Measurements from ENCODE around the gene CEP128. TPM values are rescaled to one million over a fixed set of nuclear protein-coding genes. Genes with fewer than 3 reads are reported as not detected.

CEP128 gene
- total RNA-seq, 4 donors from 2014 or later = 7.4 to 30.4 (median 11.7) TPM

DNA sequence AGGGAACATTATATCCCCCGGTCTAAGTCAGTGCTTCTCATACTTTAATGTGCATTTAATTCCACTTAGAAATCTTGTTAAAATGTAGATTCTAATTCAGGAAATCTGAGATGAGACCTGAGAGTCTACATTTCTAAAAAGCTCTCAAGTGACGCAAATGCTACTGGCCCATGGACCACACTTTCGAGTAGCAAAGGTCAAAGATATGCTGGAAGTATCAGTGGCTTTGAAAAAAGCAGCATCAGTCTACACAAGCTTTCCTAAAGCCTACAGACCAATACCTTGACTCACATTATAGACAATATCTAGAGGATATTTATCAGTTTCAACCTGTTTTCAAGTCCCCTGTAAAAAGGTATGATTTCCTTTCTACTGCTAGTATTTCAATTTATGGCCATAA, 248.6 kb downstream of the CEP128 start:
- no peak for DNase-seq (ENCODE audit: low spot score in 2 of 2)
- H3K4me3 ChIP-seq = no peak overlapping the region
- H3K4me1 ChIP-seq = no peaks in the 10 kb centered on the region
- H3K36me3 ChIP-seq = no peaks in the 10 kb centered on the region
- 91% methylated on average over 3 of the region's 3 CpGs for WGBS
- no peaks in the 10 kb centered on the region for H3K9me3 ChIP-seq
- H3K27ac ChIP-seq = no peak overlapping the region
- no peaks in the 10 kb centered on the region for H3K27me3 ChIP-seq
- TF ChIP-seq EP300 (IDR thresholded peaks at IDR 0.05) = no peak
- no peak for TF ChIP-seq CTCF (IDR thresholded peaks at IDR 0.05)
- no peak for TF ChIP-seq POLR2AphosphoS5 (IDR thresholded peaks at IDR 0.05)
- no peak for TF ChIP-seq POLR2A (IDR thresholded peaks at IDR 0.05)

DNA sequence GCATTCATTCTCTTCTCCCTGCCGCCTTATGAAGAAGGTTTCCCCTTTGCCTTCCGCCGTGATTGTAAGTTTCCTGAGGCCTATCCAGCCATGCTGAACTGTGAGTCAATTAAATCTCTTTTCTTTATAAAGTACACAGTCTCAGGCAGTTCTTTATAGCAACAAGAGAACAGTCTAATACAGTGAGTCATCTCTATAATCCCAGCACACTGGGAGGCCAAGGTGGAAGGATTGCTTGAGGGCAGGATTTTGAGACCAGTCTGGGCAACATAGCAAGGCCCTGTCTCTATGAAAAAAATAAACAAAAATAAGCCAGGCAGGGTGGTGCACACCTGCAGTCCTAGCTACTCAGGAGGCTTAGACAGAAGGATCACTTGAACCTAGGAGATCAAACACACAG, 259.9 kb downstream of the CEP128 start:
- Histone ChIP-seq H3K9me3 (peaks cover 34% of the 10 kb centered on the region), H3K36me3 (no peaks in the 10 kb centered on the region), H3K27ac (no peak overlapping the region), H3K4me3 (no peak overlapping the region), H3K27me3 (no peaks in the 10 kb centered on the region), H3K4me1 (no peaks in the 10 kb centered on the region)
- no peak for DNase-seq (ENCODE audit: low spot score in 2 of 2)
- 97% methylated on average over 3 of the region's 3 CpGs for WGBS
- TF ChIP-seq POLR2A (IDR thresholded peaks at IDR 0.05) (no peak), EP300 (IDR thresholded peaks at IDR 0.05) (no peak), POLR2AphosphoS5 (IDR thresholded peaks at IDR 0.05) (no peak), CTCF (IDR thresholded peaks at IDR 0.05) (no peak)

DNA sequence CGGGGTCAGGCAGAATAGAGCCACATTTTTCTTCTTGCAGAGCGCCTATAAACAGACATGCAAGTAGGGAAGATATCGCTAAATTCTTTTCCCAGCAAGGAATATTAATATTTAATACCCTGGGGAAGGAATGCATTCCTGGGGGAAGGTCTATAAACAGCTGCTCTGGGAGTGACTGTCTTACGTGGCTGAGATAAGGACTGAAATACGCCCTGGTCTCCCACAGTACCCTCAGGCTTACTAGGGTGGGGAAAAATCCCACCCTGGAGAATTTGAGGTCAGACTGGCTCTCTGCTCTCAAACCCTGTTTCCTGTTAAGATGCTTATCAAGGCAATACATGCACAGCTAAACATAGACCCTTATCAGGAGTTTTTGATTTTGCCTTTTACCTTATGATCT, 262.3 kb downstream of the CEP128 start:
- Histone ChIP-seq H3K36me3 (no peaks in the 10 kb centered on the region), H3K9me3 (peaks cover 25% of the 10 kb centered on the region), H3K4me1 (no peaks in the 10 kb centered on the region), H3K27ac (no peak overlapping the region), H3K27me3 (no peaks in the 10 kb centered on the region), H3K4me3 (no peak overlapping the region)
- TF ChIP-seq POLR2AphosphoS5 (IDR thresholded peaks at IDR 0.05) = no peak
- 95% methylated on average over 5 of the region's 5 CpGs for WGBS
- no peak for DNase-seq (ENCODE audit: low spot score in 2 of 2)

DNA sequence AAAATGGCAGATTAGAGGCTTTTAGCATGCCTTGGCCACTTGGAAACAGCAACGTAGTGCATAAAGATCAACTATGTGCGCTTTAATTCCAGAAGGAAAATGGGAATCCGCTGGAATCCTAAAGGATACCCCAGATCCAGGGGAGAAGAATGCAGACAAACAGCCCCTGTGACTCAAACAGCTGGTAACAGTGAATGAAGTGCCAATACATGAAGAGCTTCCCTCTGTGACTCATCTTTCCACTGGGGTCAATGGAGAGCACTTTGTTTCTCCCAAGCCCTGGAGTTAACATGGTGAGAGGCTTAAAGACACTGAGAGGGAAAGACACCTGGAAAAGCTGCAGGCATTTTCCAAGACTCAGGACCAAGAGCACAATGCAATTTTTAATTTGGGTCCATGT, 263.1 kb downstream of the CEP128 start:
- TF ChIP-seq EP300 (IDR thresholded peaks at IDR 0.05) = no peak
- no peak for TF ChIP-seq POLR2A (IDR thresholded peaks at IDR 0.05)
- TF ChIP-seq CTCF (IDR thresholded peaks at IDR 0.05) = no peak
- TF ChIP-seq POLR2AphosphoS5 (IDR thresholded peaks at IDR 0.05) = no peak
- H3K4me1 ChIP-seq = no peaks in the 10 kb centered on the region
- no peaks in the 10 kb centered on the region for H3K36me3 ChIP-seq
- DNase-seq (ENCODE audit: low spot score in 2 of 2) = no peak
- 98% methylated on average over 3 of the region's 3 CpGs for WGBS
- H3K27me3 ChIP-seq = no peaks in the 10 kb centered on the region
- peaks cover 22% of the 10 kb centered on the region for H3K9me3 ChIP-seq
- H3K27ac ChIP-seq = no peak overlapping the region
- H3K4me3 ChIP-seq = no peak overlapping the region

GRCh38 chr14:80669426-80669825, 272.1 kb downstream of the CEP128 start:
- TF ChIP-seq CTCF (IDR thresholded peaks at IDR 0.05) (no peak), POLR2AphosphoS5 (IDR thresholded peaks at IDR 0.05) (no peak), POLR2A (IDR thresholded peaks at IDR 0.05) (no peak), EP300 (IDR thresholded peaks at IDR 0.05) (no peak)
- no peak for DNase-seq (ENCODE audit: low spot score in 2 of 2)
- Histone ChIP-seq H3K27me3 (no peaks in the 10 kb centered on the region), H3K36me3 (no peaks in the 10 kb centered on the region), H3K4me3 (no peak overlapping the region), H3K9me3 (no peaks in the 10 kb centered on the region), H3K27ac (no peak overlapping the region), H3K4me1 (no peaks in the 10 kb centered on the region)
- WGBS = 81% methylated on average over 2 of the region's 2 CpGs

GRCh38 chr14:80664576-80664975, 277.0 kb downstream of the CEP128 start:
- no peak for DNase-seq (ENCODE audit: low spot score in 2 of 2)
- H3K4me3 ChIP-seq = no peak overlapping the region
- WGBS = 78% methylated on average over 2 of the region's 2 CpGs

More at GRCh38 chr14:80664576-80664975, 277.0 kb downstream of the CEP128 start:
- Histone ChIP-seq H3K27me3 (no peaks in the 10 kb centered on the region), H3K9me3 (no peaks in the 10 kb centered on the region), H3K4me1 (no peaks in the 10 kb centered on the region), H3K36me3 (no peaks in the 10 kb centered on the region), H3K27ac (no peak overlapping the region)
- TF ChIP-seq CTCF (IDR thresholded peaks at IDR 0.05) (no peak), POLR2A (IDR thresholded peaks at IDR 0.05) (no peak), POLR2AphosphoS5 (IDR thresholded peaks at IDR 0.05) (no peak)

All from suprapubic skin (tissue), 4 donors.